Endothelial cell of umbilical vein (primary cell): ENCODE measurements around the gene RBM17. TPM values are rescaled to one million over a fixed set of nuclear protein-coding genes. Genes with fewer than 3 reads are reported as not detected.

Experiments used
- BruUV-seq: library from RNA; stranded (reverse); fragments of 400-500 nt; replicated peaks from 2 replicates; lab custom pipeline; 2021; lab: Mats Ljungman, UMichigan
- CTCF ChIA-PET: fragments of 300-600, 350-600 bp; sonication (Branson Sonifier 250); formaldehyde crosslinking; loops from one replicate; lab custom pipeline; 2021; ENCODE audit warnings: antibody characterized with exemption, inconsistent platforms; lab: Charles Lee
- POLR2A ChIA-PET: fragments of 300-600, 350-600 bp; sonication (Branson Sonifier 250); formaldehyde crosslinking; loops from one replicate; lab custom pipeline; 2021; ENCODE audit warnings: antibody characterized with exemption, inconsistent platforms; lab: Charles Lee
- DNase-seq: peaks from one replicate; pipeline ENCODE4 v3.0.0-alpha.2; 2011; ENCODE audit warnings: low read depth, low spot score
- FAIRE-seq: peaks from 2 replicates; lab custom pipeline; 2011; peaks lifted over from hg19 to GRCh38; lab: Jason Lieb, UNC
- H2AFZ ChIP-seq: 2 replicates; pipeline ENCODE4 v1.6.0; 2012; ENCODE audit warnings: low read depth, low read length, control low read depth, inconsistent platforms
- H3K27ac ChIP-seq: 2 replicates; pipeline ENCODE4 v1.5.1; 2011; ENCODE audit warnings: low read depth, mild to moderate bottlenecking, control low read depth, low read length, moderate library complexity; ENCODE audit not compliant: insufficient read depth
- H3K27me3 ChIP-seq, 2 experiments: 2 replicates each; pipeline versions ENCODE4 v1.6.0 to v1.6.1; 2011; ENCODE audit warnings: low read length in 2 of 2, mixed read lengths in 1 of 2; ENCODE audit not compliant: control insufficient read depth in 2 of 2, insufficient read depth in 2 of 2
- H3K36me3 ChIP-seq, 2 experiments: 2 replicates in 1 of 2; 3 replicates in 1 of 2; pipeline ENCODE4 v1.5.1; 2011; ENCODE audit warnings: low read length in 2 of 2, mild to moderate bottlenecking in 1 of 2, moderate library complexity in 1 of 2; ENCODE audit not compliant: control insufficient read depth in 2 of 2, insufficient read depth in 2 of 2; ENCODE audit errors: extremely low read depth in 1 of 2
- H3K4me1 ChIP-seq: 3 replicates; pipeline ENCODE4 v1.5.1; 2011; ENCODE audit warnings: mild to moderate bottlenecking, low read length; ENCODE audit not compliant: control insufficient read depth, insufficient read depth; ENCODE audit errors: extremely low read depth
- H3K4me2 ChIP-seq: 2 replicates; pipeline ENCODE4 v1.6.1; 2011; ENCODE audit warnings: low read length, control low read depth, mixed read lengths; ENCODE audit not compliant: insufficient read depth
- H3K4me3 ChIP-seq, 3 experiments: fragments of 200-600 bp in 1 of 3; sonication (generic), shearing (Covaris generic) in 1 of 3; replicated peaks in 1 of 3; 2 replicates each; pipeline ENCODE4 v1.5.1; 2011 to 2016; ENCODE audit warnings: control low read depth in 3 of 3, low read length in 3 of 3, mild to moderate bottlenecking in 2 of 3, inconsistent platforms in 1 of 3, low read depth in 1 of 3, moderate library complexity in 1 of 3; ENCODE audit not compliant: insufficient read depth in 1 of 3
- H3K79me2 ChIP-seq: 2 replicates; pipeline ENCODE4 v1.6.0; 2012; ENCODE audit warnings: low read length, inconsistent platforms; ENCODE audit not compliant: control insufficient read depth, insufficient read depth
- H3K9ac ChIP-seq: replicated peaks from 2 replicates; pipeline ENCODE3; 2011; ENCODE audit warnings: low read length, control low read depth; ENCODE audit not compliant: insufficient read depth; ENCODE audit errors: extremely low read depth
- H3K9me1 ChIP-seq: replicated peaks from 3 replicates; pipeline ENCODE4 v1.6.0; 2011; ENCODE audit warnings: mild to moderate bottlenecking, low read length; ENCODE audit not compliant: control insufficient read depth, insufficient read depth; ENCODE audit errors: extremely low read depth
- H3K9me3 ChIP-seq: replicated peaks from 2 replicates; pipeline ENCODE4 v1.5.1; 2012; ENCODE audit warnings: low read length, inconsistent platforms; ENCODE audit not compliant: control insufficient read depth, insufficient read depth
- H4K20me1 ChIP-seq: replicated peaks from 2 replicates; pipeline ENCODE3; 2011; ENCODE audit warnings: mild to moderate bottlenecking, low read length; ENCODE audit not compliant: control insufficient read depth, insufficient read depth; ENCODE audit errors: extremely low read depth
- EZH2 ChIP-seq: IDR thresholded peaks from 2 replicates; pipeline ENCODE4 v1.6.1; 2012; ENCODE audit warnings: borderline replicate concordance, low read depth, mild to moderate bottlenecking, moderate library complexity, low read length, inconsistent platforms; ENCODE audit not compliant: severe bottlenecking
- FOS ChIP-seq: IDR thresholded peaks from 2 replicates; pipeline ENCODE4 v1.6.1; 2011; ENCODE audit warnings: mild to moderate bottlenecking, low read length, moderate library complexity, borderline replicate concordance; ENCODE audit not compliant: insufficient read depth
- GATA2 ChIP-seq: IDR thresholded peaks from 2 replicates; pipeline ENCODE4 v1.7.0; 2011; ENCODE audit warnings: low read depth, mild to moderate bottlenecking, moderate library complexity, mixed read lengths, low read length; ENCODE audit not compliant: insufficient read length, insufficient read depth
- JUN ChIP-seq: IDR thresholded peaks from 2 replicates; pipeline ENCODE4 v1.6.1; 2011; ENCODE audit warnings: borderline replicate concordance, low read depth; ENCODE audit not compliant: insufficient read length, insufficient read depth
- MYC ChIP-seq: IDR thresholded peaks from one replicate; pipeline ENCODE4 v1.6.1; 2011; ENCODE audit warnings: mild to moderate bottlenecking, low read depth, low read length
- POLR2A ChIP-seq: IDR thresholded peaks from 2 replicates; pipeline ENCODE4 v1.6.1; 2012; ENCODE audit warnings: low read depth, mild to moderate bottlenecking, control low read depth, low read length
- POLR2AphosphoS5 ChIP-seq: IDR thresholded peaks from 2 replicates; pipeline ENCODE4 v1.6.1; 2012; ENCODE audit warnings: low read depth, mild to moderate bottlenecking, control low read depth, low read length, moderate library complexity; ENCODE audit not compliant: insufficient read depth
- dilution Hi-C: fragments of 300-500 bp; cut with MboI; formaldehyde crosslinking; loops from one replicate; pipeline ENCODE4 v1.15.0; 2019; ENCODE audit warnings: low sequenced_read_pairs; ENCODE audit not compliant: extremely low pct_ligation_motif_present
- intact Hi-C: fragments of 100-400 bp; cut with micrococcal nuclease; formaldehyde crosslinking; loops from one replicate; pipeline ENCODE4 v1.10.0; 2022
- polyA plus RNA-seq, 4 experiments: library from polyadenylated mRNA; depleted of rRNA in 3 of 4; stranded (reverse) in 3 of 4; unstranded in 1 of 4; fragments of >200 nt; gene quantifications; 2 replicates each; pipeline versions ENCODE4 v1.2.1 to v1.2.3, GENCODE V29; 2011 to 2012; ENCODE audit warnings: missing spikeins in 1 of 4
- total RNA-seq: library from RNA; stranded (reverse); gene quantifications from 2 replicates; pipeline ENCODE4 v1.2.3, GENCODE V29; 2021
- TF ChIP-seq, protein P1 (sequence below), 2 donors: IDR thresholded peaks; 1 replicate in 1 of 2; 2 replicates in 1 of 2; pipeline ENCODE4 v1.5.1; 2011; ENCODE audit warnings: low read length in 2 of 2, mild to moderate bottlenecking in 2 of 2, moderate library complexity in 2 of 2, control low read depth in 1 of 2, inconsistent platforms in 1 of 2, low read depth in 1 of 2; ENCODE audit not compliant: insufficient read depth in 1 of 2; ENCODE audit errors: extremely low read depth in 1 of 2
- TF ChIP-seq, protein P2 (sequence below): IDR thresholded peaks from 2 replicates; pipeline ENCODE4 v1.6.1; 2011; ENCODE audit not compliant: insufficient read depth, insufficient read length

Gene RBM17
- total and polyA plus RNA-seq, 2 donors (not counting 3 experiments of a cell fraction or from before 2014, with no cell fraction given) = 23.1 to 148 TPM

DNA sequence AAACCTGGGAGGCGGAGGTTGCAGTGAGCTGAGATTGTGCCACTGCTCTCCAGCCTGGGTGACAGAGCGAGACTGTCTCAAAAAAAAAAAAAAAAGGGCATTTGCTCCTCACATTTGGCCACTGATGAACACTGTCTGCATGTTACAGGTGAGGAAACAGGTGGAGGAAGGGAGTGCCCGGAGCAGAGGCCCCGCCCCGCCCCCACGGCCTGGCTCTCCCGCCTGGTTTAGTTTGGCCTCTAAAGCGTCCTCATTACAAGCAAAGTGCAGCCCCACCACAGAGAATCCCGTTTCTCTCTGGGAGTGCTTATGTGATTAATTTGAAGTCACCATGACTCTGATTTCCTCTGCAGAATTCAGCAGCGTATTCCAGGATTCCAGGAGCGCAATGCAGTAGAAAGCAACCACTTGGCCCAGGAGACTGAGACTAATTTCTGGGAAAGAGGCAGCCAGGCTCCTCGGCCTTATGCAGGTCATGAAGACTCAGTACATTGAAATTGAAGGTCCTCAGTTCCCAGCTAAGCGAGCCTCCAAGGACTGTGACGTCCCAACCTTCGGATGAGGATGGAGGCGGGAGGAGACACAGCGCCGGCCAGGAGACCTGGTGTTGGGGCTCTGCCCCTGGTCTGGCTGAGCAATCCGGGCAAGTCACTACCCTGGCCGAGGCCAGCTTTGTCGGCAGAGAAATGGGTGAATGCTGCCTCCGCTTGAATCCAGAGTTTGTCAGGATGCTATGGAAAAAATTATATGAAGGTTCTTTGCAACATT is 44.7 kb downstream of the RBM17 start:
- H3K4me3 ChIP-seq = no peak overlapping the region
- no peaks in the 10 kb centered on the region for H4K20me1 ChIP-seq
- H2AFZ ChIP-seq = no peak overlapping the region
- POLR2A ChIA-PET = no interaction called here
- FAIRE-seq = no peak
- no TSS peak for BruUV-seq
- DNase-seq = no peak
- intact Hi-C loops (no loop called here), dilution Hi-C loops (no loop called here)
- peaks cover 0 to 6% of the 10 kb centered on the region in 2 experiments for H3K27me3 ChIP-seq
- CTCF ChIA-PET = interaction anchor here (1.8 kb wide), 1 partner anchor 69 kb away, joined by 6 read pairs; the partner anchor contains the start of gene PFKFB3
- H3K4me1 ChIP-seq = no peaks in the 10 kb centered on the region
- H3K9me1 ChIP-seq = no peaks in the 10 kb centered on the region
- no peak overlapping the region for H3K27ac ChIP-seq
- H3K9me3 ChIP-seq = no peaks in the 10 kb centered on the region
- H3K9ac ChIP-seq = no peak overlapping the region
- H3K36me3 ChIP-seq = no peaks in the 10 kb centered on the region
- TF ChIP-seq POLR2AphosphoS5 = no peak
- TF ChIP-seq FOS = no peak
- no peak for TF ChIP-seq EZH2
- no peak for TF ChIP-seq MYC
- no peak for TF ChIP-seq GATA2
- TF ChIP-seq, protein P1, sequence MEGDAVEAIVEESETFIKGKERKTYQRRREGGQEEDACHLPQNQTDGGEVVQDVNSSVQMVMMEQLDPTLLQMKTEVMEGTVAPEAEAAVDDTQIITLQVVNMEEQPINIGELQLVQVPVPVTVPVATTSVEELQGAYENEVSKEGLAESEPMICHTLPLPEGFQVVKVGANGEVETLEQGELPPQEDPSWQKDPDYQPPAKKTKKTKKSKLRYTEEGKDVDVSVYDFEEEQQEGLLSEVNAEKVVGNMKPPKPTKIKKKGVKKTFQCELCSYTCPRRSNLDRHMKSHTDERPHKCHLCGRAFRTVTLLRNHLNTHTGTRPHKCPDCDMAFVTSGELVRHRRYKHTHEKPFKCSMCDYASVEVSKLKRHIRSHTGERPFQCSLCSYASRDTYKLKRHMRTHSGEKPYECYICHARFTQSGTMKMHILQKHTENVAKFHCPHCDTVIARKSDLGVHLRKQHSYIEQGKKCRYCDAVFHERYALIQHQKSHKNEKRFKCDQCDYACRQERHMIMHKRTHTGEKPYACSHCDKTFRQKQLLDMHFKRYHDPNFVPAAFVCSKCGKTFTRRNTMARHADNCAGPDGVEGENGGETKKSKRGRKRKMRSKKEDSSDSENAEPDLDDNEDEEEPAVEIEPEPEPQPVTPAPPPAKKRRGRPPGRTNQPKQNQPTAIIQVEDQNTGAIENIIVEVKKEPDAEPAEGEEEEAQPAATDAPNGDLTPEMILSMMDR (IDR thresholded peaks at IDR 0.05; ENCODE audit: extremely low read depth in 1 of 2, insufficient read depth in 1 of 2, low read depth in 1 of 2, low read length in 2 of 2) = no peak
- TF ChIP-seq JUN = no peak
- TF ChIP-seq POLR2A = no peak
- TF ChIP-seq, protein P2, sequence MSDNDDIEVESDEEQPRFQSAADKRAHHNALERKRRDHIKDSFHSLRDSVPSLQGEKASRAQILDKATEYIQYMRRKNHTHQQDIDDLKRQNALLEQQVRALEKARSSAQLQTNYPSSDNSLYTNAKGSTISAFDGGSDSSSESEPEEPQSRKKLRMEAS = no peak
- no peak overlapping the region for H3K4me2 ChIP-seq
- H3K79me2 ChIP-seq = no peaks in the 10 kb centered on the region
